Measurements from ENCODE around the gene RABGAP1L.

The RABGAP1L gene

DNA sequence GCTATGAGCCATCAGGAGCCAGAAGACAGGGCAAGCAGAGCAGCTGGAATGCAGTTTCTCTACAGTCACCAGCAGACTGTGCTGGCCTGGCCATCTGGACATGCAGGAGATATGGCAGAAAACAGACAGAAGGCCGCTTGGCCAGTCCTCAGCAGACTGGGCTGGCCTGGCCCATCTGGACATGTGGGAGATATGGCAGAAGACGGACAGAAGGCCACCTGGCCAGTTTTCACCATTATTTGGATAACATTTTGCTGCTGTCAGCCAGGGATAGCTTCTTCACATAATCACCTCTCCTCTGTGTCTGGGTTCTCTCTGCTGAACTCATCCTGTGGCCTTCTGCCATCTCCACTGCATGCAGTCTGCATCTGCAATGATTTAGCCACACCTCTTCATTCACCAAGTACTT is 815.4 kb downstream of the RABGAP1L start:
- Histone ChIP-seq H3K9me3 (ENCODE audit: control insufficient read depth, insufficient read depth, low read depth, low read length) (no peaks in the 10 kb centered on the region), H3K4me3 (ENCODE audit: low read depth, low read length) (no peak overlapping the region), H3K4me1 (ENCODE audit: control insufficient read depth, insufficient read depth, low read length) (no peaks in the 10 kb centered on the region), H3K27ac (ENCODE audit: extremely low read depth, low read depth, low read length) (no peak overlapping the region), H3K36me3 (ENCODE audit: control insufficient read depth in 2 of 2, insufficient read depth in 1 of 2, low read length in 2 of 2) (peaks cover 0 to 4% of the 10 kb centered on the region in 2 experiments; a peak in 1 of 3 replicates)
- ChIA-PET POLR2A (interaction anchor here (0.6 kb wide), 1 partner anchor 25 kb away, joined by 6 read pairs; the partner anchor contains the start of gene CACYBP), CTCF (interaction anchor here (0.7 kb wide), 1 partner anchor 80 kb away, joined by 3 read pairs; no protein-coding TSS in a partner anchor)
- no peak for TF ChIP-seq ZNF214 (tag by site-specific recombination; IDR thresholded peaks at IDR 0.05; ENCODE audit: borderline replicate concordance)
- no peak for TF ChIP-seq HOXC10 (CRISPR knock-in tag; IDR thresholded peaks at IDR 0.05)
- no peak for TF ChIP-seq ZBTB17 (tag by site-specific recombination; IDR thresholded peaks at IDR 0.05)
- no peak for TF ChIP-seq SETDB1 (IDR thresholded peaks at IDR 0.05; ENCODE audit: insufficient read length, low read length)

DNA sequence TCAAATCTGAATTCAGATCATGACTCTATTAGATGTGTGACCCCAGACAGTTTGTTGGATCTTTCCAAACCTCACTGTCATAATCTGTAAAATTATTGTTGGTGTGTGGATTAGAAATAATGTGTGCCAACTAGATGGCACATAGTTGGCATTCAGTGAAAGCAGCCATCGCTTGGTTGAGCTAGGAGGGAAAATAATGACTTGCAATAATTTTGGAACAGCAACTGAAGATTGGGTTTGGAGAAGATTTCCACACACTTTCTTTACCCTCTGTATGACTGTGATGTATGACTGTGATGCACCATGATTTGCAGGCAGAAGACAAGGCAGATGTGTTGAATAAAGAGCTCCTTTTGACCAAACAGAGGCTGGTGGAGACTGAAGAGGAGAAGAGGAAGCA is 816.4 kb downstream of the RABGAP1L start:
- no peaks in the 10 kb centered on the region for H3K9me3 ChIP-seq (ENCODE audit: control insufficient read depth, insufficient read depth, low read depth, low read length)
- ChIA-PET CTCF (no interaction called here), POLR2A (no interaction called here)
- no peak overlapping the region for H3K27ac ChIP-seq (ENCODE audit: extremely low read depth, low read depth, low read length)
- H3K4me3 ChIP-seq (ENCODE audit: low read depth, low read length) = no peak overlapping the region
- no peaks in the 10 kb centered on the region for H3K4me1 ChIP-seq (ENCODE audit: control insufficient read depth, insufficient read depth, low read length)
- no peak for TF ChIP-seq TRIM28 (IDR thresholded peaks at IDR 0.05; ENCODE audit: borderline replicate concordance, low read length)
- TF ChIP-seq, protein P1, sequence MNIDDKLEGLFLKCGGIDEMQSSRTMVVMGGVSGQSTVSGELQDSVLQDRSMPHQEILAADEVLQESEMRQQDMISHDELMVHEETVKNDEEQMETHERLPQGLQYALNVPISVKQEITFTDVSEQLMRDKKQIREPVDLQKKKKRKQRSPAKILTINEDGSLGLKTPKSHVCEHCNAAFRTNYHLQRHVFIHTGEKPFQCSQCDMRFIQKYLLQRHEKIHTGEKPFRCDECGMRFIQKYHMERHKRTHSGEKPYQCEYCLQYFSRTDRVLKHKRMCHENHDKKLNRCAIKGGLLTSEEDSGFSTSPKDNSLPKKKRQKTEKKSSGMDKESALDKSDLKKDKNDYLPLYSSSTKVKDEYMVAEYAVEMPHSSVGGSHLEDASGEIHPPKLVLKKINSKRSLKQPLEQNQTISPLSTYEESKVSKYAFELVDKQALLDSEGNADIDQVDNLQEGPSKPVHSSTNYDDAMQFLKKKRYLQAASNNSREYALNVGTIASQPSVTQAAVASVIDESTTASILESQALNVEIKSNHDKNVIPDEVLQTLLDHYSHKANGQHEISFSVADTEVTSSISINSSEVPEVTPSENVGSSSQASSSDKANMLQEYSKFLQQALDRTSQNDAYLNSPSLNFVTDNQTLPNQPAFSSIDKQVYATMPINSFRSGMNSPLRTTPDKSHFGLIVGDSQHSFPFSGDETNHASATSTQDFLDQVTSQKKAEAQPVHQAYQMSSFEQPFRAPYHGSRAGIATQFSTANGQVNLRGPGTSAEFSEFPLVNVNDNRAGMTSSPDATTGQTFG (tag by site-specific recombination; IDR thresholded peaks at IDR 0.05; ENCODE audit: borderline replicate concordance) = no peak
- TF ChIP-seq KLF9 (tag by site-specific recombination; IDR thresholded peaks at IDR 0.05; ENCODE audit: low read depth) = no peak
- TF ChIP-seq, protein P2, sequence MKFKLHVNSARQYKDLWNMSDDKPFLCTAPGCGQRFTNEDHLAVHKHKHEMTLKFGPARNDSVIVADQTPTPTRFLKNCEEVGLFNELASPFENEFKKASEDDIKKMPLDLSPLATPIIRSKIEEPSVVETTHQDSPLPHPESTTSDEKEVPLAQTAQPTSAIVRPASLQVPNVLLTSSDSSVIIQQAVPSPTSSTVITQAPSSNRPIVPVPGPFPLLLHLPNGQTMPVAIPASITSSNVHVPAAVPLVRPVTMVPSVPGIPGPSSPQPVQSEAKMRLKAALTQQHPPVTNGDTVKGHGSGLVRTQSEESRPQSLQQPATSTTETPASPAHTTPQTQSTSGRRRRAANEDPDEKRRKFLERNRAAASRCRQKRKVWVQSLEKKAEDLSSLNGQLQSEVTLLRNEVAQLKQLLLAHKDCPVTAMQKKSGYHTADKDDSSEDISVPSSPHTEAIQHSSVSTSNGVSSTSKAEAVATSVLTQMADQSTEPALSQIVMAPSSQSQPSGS (tag by site-specific recombination; IDR thresholded peaks at IDR 0.05; ENCODE audit: low read depth) = no peak
- TF ChIP-seq ZNF138 (tag by site-specific recombination; IDR thresholded peaks at IDR 0.05; ENCODE audit: borderline replicate concordance) = no peak
- TF ChIP-seq, protein P3, sequence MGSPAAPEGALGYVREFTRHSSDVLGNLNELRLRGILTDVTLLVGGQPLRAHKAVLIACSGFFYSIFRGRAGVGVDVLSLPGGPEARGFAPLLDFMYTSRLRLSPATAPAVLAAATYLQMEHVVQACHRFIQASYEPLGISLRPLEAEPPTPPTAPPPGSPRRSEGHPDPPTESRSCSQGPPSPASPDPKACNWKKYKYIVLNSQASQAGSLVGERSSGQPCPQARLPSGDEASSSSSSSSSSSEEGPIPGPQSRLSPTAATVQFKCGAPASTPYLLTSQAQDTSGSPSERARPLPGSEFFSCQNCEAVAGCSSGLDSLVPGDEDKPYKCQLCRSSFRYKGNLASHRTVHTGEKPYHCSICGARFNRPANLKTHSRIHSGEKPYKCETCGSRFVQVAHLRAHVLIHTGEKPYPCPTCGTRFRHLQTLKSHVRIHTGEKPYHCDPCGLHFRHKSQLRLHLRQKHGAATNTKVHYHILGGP (tag by site-specific recombination; IDR thresholded peaks at IDR 0.05) = no peak
- no peak for TF ChIP-seq ZNF558 (tag by site-specific recombination; IDR thresholded peaks at IDR 0.05)
- no peak for TF ChIP-seq ZNF221 (tag by site-specific recombination; IDR thresholded peaks at IDR 0.05; ENCODE audit: borderline replicate concordance)
- H3K36me3 ChIP-seq (ENCODE audit: control insufficient read depth in 2 of 2, insufficient read depth in 1 of 2, low read length in 2 of 2) = peaks cover 0 to 4% of the 10 kb centered on the region in 2 experiments; a peak in 1 of 3 replicates

DNA sequence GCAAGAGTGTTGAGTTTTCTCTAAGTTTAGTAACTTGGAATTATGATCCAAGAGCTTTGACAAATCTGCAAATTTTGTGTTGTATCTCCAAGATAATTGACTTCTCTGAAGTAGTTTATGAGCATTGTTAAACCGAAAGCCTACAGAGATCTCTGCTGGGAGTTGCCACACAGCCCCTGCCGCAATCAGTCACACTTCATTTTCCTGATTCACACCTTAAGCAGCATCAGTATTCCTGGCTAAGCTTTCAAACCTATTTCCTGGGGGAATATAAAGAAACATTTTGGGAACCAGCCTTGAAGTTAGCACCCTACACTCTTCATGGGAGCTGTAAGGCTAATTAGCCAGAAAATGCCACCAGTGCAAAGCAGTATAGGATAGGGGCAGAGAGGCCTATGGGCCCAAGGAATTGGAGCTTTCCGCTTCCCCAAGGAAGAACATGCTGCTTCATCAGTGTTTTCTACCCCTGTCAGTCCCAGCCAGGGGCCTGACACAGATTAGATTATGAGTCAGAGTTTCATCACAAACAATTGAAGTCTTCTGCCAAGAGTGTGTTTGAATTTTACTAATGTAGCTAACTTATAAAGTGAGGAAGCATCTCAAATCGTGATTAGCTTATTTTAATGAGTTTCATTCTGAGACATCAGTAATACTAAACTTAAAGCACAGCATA is 817.3 kb downstream of the RABGAP1L start:
- CTCF ChIA-PET = interaction anchor here (1.4 kb wide), 1 partner anchor 22 kb away, joined by 4 read pairs; no protein-coding TSS in a partner anchor
- no peaks in the 10 kb centered on the region for H3K4me1 ChIP-seq (ENCODE audit: control insufficient read depth, insufficient read depth, low read length)
- H3K36me3 ChIP-seq (ENCODE audit: control insufficient read depth in 2 of 2, insufficient read depth in 1 of 2, low read length in 2 of 2) = peaks cover 0 to 4% of the 10 kb centered on the region in 2 experiments; a peak in 1 of 3 replicates
- POLR2A ChIA-PET = no interaction called here
- H3K4me3 ChIP-seq (ENCODE audit: low read depth, low read length) = no peak overlapping the region
- H3K9me3 ChIP-seq (ENCODE audit: control insufficient read depth, insufficient read depth, low read depth, low read length) = no peaks in the 10 kb centered on the region
- H3K27ac ChIP-seq (ENCODE audit: extremely low read depth, low read depth, low read length) = no peak overlapping the region
- no peak for TF ChIP-seq ZNF658 (tag by site-specific recombination; IDR thresholded peaks at IDR 0.05)
- TF ChIP-seq, protein P4, sequence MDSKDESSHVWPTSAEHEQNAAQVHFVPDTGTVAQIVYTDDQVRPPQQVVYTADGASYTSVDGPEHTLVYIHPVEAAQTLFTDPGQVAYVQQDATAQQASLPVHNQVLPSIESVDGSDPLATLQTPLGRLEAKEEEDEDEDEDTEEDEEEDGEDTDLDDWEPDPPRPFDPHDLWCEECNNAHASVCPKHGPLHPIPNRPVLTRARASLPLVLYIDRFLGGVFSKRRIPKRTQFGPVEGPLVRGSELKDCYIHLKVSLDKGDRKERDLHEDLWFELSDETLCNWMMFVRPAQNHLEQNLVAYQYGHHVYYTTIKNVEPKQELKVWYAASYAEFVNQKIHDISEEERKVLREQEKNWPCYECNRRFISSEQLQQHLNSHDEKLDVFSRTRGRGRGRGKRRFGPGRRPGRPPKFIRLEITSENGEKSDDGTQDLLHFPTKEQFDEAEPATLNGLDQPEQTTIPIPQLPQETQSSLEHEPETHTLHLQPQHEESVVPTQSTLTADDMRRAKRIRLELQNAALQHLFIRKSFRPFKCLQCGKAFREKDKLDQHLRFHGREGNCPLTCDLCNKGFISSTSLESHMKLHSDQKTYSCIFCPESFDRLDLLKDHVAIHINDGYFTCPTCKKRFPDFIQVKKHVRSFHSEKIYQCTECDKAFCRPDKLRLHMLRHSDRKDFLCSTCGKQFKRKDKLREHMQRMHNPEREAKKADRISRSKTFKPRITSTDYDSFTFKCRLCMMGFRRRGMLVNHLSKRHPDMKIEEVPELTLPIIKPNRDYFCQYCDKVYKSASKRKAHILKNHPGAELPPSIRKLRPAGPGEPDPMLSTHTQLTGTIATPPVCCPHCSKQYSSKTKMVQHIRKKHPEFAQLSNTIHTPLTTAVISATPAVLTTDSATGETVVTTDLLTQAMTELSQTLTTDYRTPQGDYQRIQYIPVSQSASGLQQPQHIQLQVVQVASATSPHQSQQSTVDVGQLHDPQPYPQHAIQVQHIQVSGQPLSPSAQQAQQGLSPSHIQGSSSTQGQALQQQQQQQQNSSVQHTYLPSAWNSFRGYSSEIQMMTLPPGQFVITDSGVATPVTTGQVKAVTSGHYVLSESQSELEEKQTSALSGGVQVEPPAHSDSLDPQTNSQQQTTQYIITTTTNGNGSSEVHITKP (tag by site-specific recombination; IDR thresholded peaks at IDR 0.05) = no peak
- TF ChIP-seq, protein P5, sequence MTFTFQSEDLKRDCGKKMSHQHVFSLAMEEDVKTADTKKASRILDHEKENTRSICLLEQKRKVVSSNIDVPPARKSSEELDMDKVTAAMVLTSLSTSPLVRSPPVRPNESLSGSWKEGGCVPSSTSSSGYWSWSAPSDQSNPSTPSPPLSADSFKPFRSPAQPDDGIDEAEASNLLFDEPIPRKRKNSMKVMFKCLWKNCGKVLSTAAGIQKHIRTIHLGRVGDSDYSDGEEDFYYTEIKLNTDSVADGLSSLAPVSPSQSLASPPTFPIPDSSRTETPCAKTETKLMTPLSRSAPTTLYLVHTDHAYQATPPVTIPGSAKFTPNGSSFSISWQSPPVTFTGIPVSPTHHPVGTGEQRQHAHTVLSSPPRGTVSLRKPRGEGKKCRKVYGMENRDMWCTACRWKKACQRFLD (tag by site-specific recombination; IDR thresholded peaks at IDR 0.05) = no peak
- no peak for TF ChIP-seq ZNF626 (tag by site-specific recombination; IDR thresholded peaks at IDR 0.05)
- no peak for TF ChIP-seq ZNF621 (tag by site-specific recombination; IDR thresholded peaks at IDR 0.05)
- TF ChIP-seq SP3 (tag by site-specific recombination; IDR thresholded peaks at IDR 0.05) = no peak

All from HEK293 (cell line).